Stimulated activated CD4-positive, alpha-beta T cell treated with anti-CD3 and anti-CD28 coated beads, Interleukin-2, amount 100 ng/mL, for 24 hours (primary cell): ENCODE measurements around the gene CCDC112.
"Not testable (repeated sequence)": the region's sequence is repeated elsewhere in the genome, so short reads cannot be mapped to it uniquely, and the experiment has no call there.

Experiments used
- DNase-seq, 2 donors: peaks; one replicate each; pipeline ENCODE4 v3.0.0-alpha.2; 2020

The CCDC112 gene

GRCh38 chr5:115257981-115258380, 38.5 kb downstream of the CCDC112 start:
- DNase-seq, result no peak

GRCh38 chr5:115249379-115249778, 47.1 kb downstream of the CCDC112 start:
- DNase-seq, result not testable (repeated sequence)

- DNase-seq, result no peak
Measured at GRCh38 chr5:115246361-115246991, 50.0 kb downstream of the CCDC112 start.

GRCh38 chr5:115243412-115243811, 53.0 kb downstream of the CCDC112 start:
- no peak for DNase-seq

GRCh38 chr5:115241881-115242642, 54.4 kb downstream of the CCDC112 start:
- DNase-seq, result no peak

- DNase-seq, result no peak
Measured at GRCh38 chr5:115237066-115237465, 59.4 kb downstream of the CCDC112 start.

GRCh38 chr5:115236599-115236998, 59.9 kb downstream of the CCDC112 start:
- no peak for DNase-seq

- DNase-seq, result no peak
Measured at GRCh38 chr5:115231598-115231997, 64.9 kb downstream of the CCDC112 start.

GRCh38 chr5:115229606-115230005, 66.8 kb downstream of the CCDC112 start:
- DNase-seq, result no peak

GRCh38 chr5:115227281-115227680, 69.2 kb downstream of the CCDC112 start:
- DNase-seq, result no peak
